ENCODE data around the gene ST6GAL1.
"Not testable (repeated sequence)": the region's sequence is repeated elsewhere in the genome, so short reads cannot be mapped to it uniquely, and the experiment has no call there.

The ST6GAL1 gene

DNA sequence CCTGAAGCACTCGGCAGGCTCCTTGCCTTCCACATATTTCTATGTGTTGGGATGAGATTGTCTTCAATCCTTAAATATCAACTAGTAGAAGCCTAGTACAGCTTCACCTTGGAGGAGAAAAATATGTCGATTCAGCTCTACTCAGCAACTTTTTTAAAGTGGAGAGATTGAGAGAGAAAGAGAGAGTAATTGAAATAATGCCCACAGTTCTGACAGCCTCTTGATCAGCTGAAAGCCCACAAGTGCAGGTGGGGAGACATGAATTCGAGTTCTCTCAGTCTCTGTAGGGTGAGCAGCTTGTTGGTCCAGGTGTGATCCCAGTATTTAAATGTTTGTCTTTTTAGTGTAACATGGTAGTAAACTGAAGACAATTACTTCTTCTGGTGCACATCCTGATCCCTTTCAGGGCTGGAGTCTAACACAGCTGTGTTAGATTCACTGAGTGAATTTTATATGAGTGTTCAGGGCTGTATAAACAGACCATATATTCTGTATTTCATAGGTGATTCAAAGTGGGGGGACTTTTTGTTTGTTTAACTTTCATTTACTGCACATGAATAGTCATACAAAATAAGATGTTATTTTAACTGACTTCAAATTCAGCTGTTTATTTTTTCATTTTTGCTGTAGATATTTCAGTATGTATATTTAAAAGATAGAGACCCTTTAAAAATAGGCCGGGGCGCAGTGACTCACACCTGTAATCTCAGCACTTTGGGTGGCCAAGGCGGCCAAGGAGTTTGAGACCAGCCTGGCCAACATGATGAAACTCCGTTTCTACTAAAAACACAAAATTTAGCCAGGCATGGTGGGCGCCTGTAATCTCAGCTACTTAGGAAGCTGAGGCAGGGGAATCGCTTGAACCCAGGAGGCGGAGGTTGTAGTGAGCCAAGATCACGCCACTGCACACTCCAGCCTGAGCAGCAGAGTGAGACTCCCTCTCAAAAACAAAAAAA lies 64.0 kb downstream of the ST6GAL1 start:
- DNase-seq (ENCODE audit: low read depth) = no peak

DNA sequence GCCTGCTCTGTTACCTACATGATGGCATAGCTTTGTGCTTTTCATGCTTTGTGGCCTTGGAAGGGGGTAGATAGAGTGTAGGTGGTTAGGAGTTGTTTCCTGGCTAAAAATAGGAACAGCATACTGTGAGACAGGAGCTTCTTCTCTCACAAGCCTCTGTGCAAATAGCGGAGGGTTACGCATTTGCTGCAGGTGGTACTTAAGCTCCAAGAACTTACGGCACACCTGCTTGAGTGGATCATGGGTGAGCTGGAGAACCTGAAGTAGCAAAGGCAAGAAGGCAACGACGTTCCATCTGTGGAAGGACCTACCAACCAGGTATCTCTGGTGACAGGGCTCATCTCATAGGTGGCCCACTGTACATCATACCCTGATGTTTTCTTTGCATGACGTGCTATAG lies 66.0 kb downstream of the ST6GAL1 start:
- no peak for DNase-seq (ENCODE audit: low read depth)

DNA sequence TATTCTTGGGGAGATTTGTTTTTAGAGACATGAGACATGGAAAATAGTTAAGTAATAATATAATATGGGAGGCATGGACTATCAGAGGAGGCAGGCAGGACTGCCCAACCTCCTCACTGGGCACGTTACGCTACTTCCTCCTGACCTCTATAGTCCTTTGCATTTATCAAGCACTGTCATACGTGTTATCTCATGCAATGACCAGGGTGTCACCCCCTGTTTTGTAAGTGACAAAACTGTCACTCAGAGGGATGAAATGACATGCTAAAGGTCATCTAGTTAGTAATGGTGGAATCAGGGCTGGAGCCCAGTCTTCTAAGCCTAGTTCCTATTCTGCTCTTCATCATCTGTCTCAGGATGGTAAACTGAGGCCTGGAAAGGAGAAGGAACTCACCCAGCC lies 66.7 kb downstream of the ST6GAL1 start:
- DNase-seq (ENCODE audit: low read depth) = no peak

DNA sequence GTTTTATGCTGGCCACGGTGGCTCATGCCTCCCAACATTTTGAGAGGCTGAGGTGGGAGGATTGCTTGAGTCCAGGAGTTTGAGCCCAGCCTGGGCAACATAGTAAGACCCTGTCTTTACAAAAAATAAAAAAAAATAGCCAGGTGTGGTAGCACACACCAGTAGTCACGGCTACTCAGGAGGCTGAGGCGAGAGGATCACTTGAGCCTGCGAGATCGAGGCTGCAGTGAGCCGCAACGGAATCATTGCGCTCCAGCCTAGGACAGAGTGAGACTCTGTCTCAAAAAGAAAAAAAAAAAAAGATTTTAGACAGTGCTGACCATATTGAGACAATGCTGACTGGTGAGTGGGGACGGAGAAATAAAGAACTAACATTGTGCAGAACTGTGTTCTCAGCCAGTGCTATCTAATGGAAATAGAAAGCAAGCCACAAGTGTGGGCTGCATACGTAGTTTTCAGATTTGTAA lies 67.2 kb downstream of the ST6GAL1 start:
- DNase-seq (ENCODE audit: low read depth) = no peak

DNA sequence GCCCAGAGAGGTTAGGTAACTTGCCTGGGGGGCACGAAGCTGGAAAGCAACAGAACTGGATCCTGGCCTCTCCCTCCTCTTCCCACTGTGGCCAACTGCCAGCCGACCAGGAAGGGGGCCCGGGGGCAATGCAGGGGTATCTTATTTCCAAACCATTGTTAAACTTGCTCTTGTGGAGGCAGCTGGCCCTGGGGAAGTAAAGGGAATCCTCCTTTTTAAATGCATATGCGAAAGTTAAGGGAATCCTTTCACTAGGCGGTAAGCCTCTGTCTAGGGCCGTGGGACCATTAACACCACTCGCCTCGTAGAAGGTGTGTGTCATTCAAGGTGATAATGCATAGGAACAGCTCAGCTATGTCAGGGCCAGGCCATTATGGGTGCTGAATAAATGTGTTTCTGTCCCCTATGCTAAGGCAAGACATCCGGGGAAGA lies 68.6 kb downstream of the ST6GAL1 start:
- DNase-seq (ENCODE audit: low read depth) = no peak

DNA sequence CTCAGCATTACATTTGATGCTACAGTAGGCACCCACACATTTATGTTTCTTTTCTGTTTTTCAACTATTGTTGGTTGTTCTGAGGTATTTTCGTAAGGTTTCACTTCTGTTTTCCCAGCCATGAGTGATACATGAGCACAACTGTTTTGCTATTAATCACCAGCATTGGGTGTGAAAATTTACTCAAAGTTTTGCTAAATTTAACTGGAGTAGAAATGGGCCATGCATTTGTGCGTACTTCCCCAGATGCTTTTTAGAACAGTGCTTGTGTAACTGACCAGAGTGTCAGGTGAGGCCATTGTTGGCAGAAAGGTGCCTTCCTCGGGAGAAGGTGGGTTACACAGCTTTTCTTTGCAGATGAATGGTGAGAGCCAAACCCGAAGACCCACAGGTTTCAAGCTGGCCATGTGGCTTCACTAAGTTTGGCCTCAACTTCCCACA lies 70.4 kb downstream of the ST6GAL1 start:
- DNase-seq (ENCODE audit: low read depth) = no peak

DNA sequence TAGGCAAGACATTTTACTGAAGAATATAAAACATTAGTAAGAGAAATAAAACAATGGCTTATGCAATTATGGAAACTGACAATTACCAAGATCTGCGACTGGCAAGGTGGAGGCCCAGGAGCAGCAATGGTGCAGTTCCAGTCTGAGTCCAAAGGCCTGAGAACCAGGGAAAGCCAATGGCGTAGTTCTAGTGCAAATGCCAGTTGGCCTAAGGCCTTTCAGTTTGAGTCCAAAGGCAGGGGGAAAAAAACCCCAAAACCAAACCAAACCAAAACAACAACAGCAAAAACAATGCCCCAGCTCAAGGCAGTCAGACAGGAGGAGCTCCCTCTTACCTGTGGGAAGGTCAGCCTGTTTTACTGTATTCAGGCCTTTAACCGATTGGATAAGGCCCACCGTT lies 72.6 kb downstream of the ST6GAL1 start:
- DNase-seq (ENCODE audit: low read depth) = no peak

DNA sequence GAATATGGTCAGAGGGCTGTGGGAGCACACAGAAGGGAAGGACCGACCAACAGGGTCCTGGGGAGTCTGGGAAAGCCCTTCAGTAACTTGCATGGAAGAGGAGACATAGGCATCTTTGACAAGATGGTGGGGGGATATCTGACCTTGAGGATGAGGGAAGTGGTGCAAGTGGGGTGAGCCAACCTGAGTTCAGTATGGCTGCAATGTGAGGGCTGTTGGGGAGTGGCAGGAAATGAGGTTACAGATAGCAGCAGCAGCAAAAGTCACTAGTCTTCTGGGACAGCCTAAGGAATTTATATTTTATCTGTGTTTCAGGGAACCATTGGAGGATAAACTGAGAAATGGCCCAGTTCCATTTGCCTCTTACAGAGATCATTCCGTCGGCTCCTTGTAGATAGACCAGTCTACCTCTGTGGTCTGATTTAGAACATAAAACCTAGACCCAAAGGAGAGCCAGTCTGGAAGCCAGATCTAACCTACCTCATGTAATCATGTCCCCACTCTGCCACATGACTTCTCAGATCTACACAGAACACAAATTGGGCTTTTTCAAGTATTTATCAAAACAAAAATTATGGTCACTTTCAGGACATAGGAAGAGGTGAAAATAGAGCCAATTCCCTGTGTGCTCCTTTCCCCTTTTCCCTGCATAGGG lies 75.6 kb downstream of the ST6GAL1 start:
- DNase-seq (ENCODE audit: low read depth) = no peak

DNA sequence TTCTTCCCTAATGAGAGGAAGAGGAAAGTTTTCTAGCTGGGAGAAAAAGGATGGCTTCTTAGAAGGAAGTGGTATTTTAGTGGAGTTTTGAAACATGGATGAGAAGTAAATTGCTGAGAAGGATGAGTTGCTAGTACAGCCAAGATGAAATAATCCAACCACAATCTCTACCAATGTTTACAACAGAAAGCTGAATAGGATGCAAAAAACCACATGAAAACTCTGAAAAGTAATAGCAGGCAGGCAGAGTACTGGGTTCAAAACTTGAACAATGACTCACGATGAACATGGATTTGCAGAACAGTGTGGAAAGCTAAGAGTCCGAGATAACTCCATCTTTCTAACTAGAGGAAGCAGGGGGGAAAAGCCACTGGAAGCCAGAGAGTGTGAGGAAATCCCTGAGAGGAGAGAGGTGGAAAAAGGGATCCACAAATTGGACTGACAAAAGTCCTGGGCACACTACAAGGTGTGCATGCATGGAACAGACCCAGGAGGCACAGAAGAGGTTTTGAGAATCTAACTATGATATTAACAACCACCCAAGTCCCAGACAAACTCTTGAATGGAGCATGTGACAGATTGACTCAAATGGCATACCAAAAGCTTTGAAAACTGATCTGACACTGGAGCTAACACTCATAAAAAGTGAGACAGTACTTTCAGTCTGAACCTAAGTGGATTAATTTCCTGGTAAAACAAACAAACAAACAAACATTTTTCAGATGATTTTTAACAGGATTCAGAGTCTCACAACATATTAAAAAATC lies 76.7 kb downstream of the ST6GAL1 start:
- no peak for DNase-seq (ENCODE audit: low read depth)

DNA sequence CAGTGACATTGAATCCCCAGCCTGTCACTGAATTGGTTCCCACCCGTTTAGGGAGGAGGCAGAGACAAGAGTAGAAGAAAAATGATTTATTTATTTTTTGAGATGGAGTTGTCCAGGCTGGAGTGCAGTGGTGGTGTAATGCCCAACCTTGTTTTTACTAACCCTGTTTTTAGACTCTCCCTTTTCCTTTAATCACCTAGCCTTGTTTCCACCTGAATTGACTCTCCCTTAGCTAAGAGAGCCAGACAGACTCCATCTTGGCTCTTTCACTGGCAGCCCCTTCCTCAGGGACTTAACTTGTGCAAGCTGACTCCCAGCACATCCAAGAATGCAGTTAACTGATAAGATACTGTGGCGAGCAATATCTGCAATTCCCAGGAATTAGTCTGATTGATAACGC lies 80.1 kb downstream of the ST6GAL1 start:
- not testable (repeated sequence) for DNase-seq (ENCODE audit: low read depth)

DNA sequence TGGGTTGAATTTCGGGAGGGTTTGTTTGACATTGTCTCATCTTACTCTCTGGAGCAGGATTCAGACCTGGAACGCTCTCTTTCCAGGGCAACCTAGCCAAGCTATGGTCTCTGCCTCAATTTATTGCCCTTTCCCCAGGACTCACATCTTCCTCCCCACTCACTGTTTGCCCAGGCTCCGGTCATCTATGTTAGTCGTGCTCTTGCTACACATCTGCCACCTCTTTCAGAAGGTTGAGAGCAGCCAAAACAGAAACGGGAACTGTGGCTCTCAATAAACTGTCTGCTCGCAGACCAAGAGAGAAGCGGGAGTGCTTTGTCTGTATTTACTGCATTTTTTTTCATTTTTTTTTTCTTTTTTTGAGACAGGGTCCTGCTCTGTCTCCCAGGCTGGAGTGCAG lies 81.6 kb downstream of the ST6GAL1 start:
- DNase-seq (ENCODE audit: low read depth) = no peak

DNA sequence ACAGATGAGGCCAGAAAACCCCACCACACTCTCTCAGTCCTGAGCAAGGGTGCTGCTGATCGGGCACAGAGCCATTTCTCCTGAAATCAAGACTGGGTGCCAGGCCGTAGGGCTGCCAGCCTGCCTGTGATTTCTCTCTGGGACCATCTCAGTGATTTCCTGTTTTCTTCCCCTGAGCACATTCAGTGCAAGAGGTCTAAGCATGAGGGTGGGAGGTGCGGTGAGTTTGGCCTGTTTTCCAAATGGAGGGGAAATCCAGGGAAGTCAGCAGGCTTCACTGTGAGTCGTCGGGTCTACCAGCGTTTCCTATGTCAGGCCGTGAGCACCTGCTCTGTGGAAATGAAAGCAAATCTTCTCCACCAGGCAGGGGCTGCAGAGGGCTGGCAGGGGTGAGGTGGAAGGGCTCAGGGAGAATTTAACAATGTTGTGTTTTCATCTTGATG lies 82.3 kb downstream of the ST6GAL1 start:
- no peak for DNase-seq (ENCODE audit: low read depth)

DNA sequence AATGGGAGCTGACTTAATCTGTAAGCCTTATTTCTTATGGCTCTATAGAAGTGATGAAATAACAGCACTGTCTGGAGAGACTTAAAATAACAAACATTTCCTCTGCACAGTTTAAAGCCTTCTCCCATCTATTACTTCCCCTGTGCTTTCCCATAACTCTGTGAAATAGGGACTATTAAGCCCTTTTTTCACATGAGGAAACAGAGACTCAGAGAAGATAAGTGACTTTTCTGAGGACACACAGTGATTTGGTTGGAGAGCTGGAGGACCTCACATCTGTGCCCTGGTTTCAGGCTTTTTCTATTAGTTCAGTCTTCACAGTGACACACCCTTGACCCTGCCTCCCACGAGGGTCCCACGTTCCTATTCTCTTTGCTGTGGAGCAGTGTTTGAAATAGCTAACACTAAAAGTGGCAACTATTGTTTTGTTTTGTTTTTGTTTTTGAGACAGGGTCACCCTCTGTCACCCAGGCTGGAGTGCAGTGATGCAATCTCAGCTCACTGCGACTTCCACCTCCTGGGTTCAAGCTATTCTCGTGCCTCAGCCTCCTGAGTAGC lies 82.9 kb downstream of the ST6GAL1 start:
- DNase-seq (ENCODE audit: low read depth) = no peak

DNA sequence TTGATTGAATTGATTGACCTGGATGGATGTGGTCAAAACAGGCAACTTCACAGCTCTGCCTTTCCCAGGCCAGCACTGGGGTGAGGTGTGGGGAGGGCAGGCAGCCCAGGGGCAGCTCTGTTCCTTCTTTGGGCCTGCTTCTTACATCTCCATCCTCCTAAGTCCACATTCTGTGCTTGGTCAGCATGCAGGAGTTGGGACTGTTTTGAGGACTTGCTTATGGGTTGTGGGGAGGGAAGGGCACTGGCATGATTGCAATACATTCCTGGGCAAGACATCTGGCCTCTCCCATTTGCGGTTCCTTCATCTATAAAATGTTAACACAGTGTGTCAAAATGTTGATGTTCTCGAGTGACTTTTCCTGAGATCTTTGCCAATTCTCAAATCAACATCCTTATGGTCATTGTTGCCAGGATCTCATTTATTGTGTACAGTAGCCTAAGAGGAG lies 84.1 kb downstream of the ST6GAL1 start:
- no peak for DNase-seq (ENCODE audit: low read depth)

DNA sequence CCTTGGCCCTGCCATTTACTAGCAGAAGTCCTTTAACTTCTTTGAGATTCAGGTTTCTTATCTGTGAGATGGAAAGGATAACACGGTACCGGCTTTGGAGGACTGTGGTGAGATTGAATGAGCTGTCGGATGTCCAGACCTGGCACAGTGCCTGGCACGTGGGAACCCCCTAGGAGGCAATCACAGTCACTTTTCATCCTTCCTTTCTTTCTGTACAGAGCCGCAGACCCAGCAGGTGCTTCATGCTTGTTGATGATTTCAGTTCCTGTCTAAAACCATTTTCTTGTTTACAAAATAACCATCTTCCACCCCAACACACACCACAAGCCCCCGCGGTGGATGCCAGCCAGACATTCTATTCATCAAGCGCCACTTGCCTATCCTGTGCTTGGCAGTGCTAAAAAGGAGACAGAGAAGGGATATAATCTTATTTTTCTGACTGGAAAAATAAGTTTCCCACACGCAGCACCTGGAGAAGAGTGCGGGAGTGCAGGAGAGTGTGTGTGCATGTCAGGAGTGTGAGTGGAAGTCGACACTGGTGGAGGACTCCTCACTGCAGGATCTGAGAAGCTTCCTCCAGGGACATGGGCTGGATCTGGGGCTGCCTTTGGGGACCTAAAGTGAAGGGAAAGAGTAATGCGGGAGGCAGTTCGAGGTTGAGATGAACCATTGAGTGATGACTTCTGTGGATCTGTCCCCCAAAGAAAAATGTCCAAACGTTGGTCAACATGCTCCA lies 85.7 kb downstream of the ST6GAL1 start:
- DNase-seq (ENCODE audit: low read depth) = no peak

DNA sequence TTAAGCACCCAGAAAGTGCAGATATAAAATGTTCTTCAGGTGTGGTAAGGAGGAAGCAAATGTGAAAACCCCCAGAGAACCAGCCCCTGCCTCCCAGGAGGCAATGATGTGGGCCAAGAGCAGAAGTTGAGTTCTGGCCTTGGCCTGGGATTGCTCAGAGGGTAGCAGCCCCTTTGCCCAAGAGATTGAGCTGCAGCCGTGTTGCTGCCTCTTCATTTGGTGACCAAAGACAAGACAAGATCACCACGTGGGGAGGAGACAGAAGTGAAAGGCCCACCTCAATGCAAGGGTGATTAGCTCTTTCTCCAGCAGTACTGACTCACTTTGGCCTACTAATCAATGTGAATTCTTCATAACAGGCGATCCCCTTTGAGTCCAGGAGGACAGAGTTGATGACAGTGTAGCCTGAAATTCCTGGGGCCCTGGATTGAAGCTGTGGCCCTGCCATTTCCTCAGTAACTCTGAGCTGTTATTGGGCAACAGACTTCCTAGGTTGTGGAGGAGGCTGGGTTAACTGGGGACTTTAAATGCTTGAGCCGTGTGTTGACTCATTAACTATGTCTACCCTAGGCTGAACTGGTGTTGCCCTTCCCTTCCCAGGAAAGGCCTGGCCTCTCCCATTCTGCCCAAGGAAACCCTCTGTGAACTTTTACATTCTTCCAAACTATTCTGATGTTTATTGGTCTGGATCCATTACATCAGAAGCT lies 86.5 kb downstream of the ST6GAL1 start:
- DNase-seq (ENCODE audit: low read depth) = no peak

DNA sequence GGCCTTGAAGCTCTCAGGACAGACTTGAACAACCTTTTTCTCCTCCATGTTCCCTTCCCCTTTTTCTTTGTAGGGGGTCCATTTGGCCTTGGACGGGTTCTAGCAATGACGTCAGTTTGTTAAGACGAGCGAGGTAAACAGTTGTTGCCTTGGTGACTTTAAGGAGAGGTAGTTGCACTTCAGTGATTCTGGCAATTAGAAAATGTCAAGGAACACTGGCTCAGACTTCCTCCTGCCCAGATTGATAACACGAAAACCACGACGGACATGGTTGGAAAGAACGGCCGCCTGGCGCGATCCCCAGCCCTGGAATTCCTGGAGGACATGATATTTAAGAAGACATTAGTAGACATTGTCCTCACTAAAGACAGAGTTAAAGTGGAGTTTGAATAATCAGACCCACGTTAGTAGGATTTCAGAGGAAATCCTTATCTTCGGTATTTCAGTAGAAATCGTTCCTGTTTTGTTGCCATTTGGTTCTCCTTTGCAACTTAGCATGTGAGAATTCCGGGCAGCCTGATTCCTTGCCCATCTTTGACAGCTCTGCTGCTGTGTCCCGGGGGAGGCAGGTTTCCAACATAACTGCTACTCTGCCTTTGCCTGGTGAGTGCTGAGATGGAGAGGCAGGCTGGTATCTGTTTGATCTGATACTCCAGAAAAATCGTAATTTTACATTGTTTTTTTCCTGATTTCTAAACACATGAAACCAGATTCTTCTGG lies 87.3 kb downstream of the ST6GAL1 start:
- DNase-seq (ENCODE audit: low read depth) = no peak

DNA sequence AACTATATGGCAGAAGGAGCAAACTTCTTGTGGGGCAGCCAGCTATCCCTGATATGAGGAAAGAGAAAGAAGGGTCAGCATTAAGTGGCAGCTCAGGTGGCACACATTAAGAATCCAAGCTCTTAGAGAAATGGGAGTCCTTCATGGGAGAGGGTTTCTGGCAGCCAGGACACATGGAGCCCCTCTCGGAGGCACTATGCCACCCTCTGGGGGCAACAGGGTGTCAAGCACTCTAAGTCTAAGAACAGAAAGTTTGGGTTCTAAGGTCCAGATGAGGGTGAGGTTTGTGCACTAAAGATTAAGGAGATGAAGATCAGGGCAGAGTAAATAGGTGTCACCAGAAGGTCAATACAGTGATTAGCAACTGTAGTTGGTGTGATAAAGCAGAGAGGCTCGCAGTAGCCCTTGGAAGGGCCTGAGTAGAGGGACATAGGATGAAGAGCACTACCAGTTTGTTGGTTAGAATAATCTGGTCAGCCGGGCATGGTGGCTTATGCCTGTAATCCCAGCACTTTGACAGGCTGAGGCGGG lies 89.3 kb downstream of the ST6GAL1 start:
- no peak for DNase-seq (ENCODE audit: low read depth)

DNA sequence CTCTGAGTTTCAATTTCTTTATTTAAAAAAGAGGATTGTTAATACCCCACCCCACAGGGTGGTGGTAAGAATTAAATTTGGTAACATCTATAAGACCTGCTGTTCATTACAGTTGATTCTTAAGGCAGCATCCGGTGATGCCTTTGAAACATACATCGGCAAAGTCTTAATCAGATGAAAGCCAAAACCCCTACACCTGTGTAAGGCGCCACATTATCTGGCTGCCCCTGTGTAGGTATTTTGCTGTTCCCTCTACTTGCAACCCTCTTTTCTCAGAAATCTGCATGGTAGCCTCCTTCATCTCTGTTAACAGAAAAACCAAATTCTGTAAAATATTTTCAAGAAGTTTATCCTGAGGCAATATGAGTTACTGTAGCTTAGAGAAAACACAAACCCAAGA lies 90.0 kb downstream of the ST6GAL1 start:
- no peak for DNase-seq (ENCODE audit: low read depth)
